Ishikawa (cell line): ENCODE measurements around the gene DPH6.

Experiments used
- CREB1 ChIP-seq: IDR thresholded peaks from 2 replicates; pipeline ENCODE4 v1.6.1; 2012; ENCODE audit warnings: low read depth
- EP300 ChIP-seq: IDR thresholded peaks from 2 replicates; pipeline ENCODE4 v1.6.1; 2012; ENCODE audit warnings: borderline replicate concordance
- NFIC ChIP-seq: IDR thresholded peaks from 2 replicates; pipeline ENCODE4 v1.6.1; 2012
- TAF1 ChIP-seq: IDR thresholded peaks from 2 replicates; pipeline ENCODE4 v1.6.1; 2012; ENCODE audit warnings: low read depth, mild to moderate bottlenecking
- YY1 ChIP-seq: IDR thresholded peaks from 2 replicates; pipeline ENCODE4 v1.6.1; 2012; ENCODE audit warnings: low read depth
- ZBTB7A ChIP-seq: IDR thresholded peaks from 2 replicates; pipeline ENCODE4 v1.6.1; 2012; ENCODE audit warnings: low read depth
- TF ChIP-seq, protein P1 (sequence below): IDR thresholded peaks from 2 replicates; pipeline ENCODE4 v1.6.1; 2012; ENCODE audit warnings: low read depth, mild to moderate bottlenecking
- TF ChIP-seq, protein P2 (sequence below): IDR thresholded peaks from 2 replicates; pipeline ENCODE4 v1.6.1; 2012

DNA sequence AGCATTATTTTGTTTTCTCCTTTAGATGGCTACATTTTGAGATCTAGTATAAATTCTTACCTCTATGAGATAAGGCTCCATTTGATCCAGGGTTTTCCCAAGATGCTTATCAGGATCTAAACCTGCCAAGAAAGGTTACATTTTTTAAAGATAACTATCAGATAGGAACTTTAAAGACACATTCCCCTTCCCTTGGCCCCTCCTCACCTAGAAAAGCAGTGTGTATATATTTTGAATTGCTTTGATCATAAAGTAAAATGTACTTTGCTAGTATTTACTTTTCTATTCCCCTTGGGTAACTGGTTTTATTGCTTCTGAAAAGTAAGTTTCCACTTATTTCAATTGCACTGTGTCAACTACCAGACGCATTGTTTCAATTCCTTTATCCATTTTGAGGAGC, 135.2 kb downstream of the DPH6 start:
- TF ChIP-seq, protein P1, sequence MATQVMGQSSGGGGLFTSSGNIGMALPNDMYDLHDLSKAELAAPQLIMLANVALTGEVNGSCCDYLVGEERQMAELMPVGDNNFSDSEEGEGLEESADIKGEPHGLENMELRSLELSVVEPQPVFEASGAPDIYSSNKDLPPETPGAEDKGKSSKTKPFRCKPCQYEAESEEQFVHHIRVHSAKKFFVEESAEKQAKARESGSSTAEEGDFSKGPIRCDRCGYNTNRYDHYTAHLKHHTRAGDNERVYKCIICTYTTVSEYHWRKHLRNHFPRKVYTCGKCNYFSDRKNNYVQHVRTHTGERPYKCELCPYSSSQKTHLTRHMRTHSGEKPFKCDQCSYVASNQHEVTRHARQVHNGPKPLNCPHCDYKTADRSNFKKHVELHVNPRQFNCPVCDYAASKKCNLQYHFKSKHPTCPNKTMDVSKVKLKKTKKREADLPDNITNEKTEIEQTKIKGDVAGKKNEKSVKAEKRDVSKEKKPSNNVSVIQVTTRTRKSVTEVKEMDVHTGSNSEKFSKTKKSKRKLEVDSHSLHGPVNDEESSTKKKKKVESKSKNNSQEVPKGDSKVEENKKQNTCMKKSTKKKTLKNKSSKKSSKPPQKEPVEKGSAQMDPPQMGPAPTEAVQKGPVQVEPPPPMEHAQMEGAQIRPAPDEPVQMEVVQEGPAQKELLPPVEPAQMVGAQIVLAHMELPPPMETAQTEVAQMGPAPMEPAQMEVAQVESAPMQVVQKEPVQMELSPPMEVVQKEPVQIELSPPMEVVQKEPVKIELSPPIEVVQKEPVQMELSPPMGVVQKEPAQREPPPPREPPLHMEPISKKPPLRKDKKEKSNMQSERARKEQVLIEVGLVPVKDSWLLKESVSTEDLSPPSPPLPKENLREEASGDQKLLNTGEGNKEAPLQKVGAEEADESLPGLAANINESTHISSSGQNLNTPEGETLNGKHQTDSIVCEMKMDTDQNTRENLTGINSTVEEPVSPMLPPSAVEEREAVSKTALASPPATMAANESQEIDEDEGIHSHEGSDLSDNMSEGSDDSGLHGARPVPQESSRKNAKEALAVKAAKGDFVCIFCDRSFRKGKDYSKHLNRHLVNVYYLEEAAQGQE: no peak
- TF ChIP-seq EP300 (no peak), ZBTB7A (no peak), NFIC (no peak), CREB1 (no peak), TAF1 (no peak), YY1 (no peak)
- TF ChIP-seq, protein P2, sequence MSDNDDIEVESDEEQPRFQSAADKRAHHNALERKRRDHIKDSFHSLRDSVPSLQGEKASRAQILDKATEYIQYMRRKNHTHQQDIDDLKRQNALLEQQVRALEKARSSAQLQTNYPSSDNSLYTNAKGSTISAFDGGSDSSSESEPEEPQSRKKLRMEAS: no peak
